ENCODE measurements around the gene ABCC8.

- TF ChIP-seq CTCF (IDR thresholded peaks at IDR 0.05) (no peak), MAFK (IDR thresholded peaks at IDR 0.05; ENCODE audit: partially characterized antibody) (no peak), SMC3 (IDR thresholded peaks at IDR 0.05) (no peak), ELK1 (IDR thresholded peaks at IDR 0.05; ENCODE audit: low read depth, low read length) (no peak), BHLHE40 (IDR thresholded peaks at IDR 0.05; ENCODE audit: low read depth, low read length) (no peak), RAD21 (conservative IDR thresholded peaks at IDR 0.05 in 1 of 2, IDR thresholded peaks at IDR 0.05 in 1 of 2) (no peak), POLR2A (IDR thresholded peaks at IDR 0.05; ENCODE audit: low read length) (no peak), E2F6 (IDR thresholded peaks at IDR 0.05; ENCODE audit: borderline replicate concordance, low read depth) (no peak), CEBPB (IDR thresholded peaks at IDR 0.05) (no peak), TP53 (CRISPR knock-in tag; IDR thresholded peaks at IDR 0.05) (no peak)
These were observed 854 bp downstream of the ABCC8 start for GRCh38 chr11:17475666-17476316.

All from A549 (cell line).